HEK293T (cell line): Measurements from ENCODE around the gene CMTM4.

Source experiments
- ARNT ChIP-seq: fragments of 450-650 bp; IDR thresholded peaks from 2 replicates; pipeline ENCODE4 v1.6.1; 2017; ENCODE audit warnings: mild to moderate bottlenecking
- CTBP1 ChIP-seq: fragments of 450-650 bp; IDR thresholded peaks from 2 replicates; pipeline ENCODE4 v1.6.1; 2016; ENCODE audit warnings: borderline replicate concordance
- ELF4 ChIP-seq: fragments of 450-650 bp; IDR thresholded peaks from 2 replicates; pipeline ENCODE4 v1.6.1; 2017; ENCODE audit warnings: antibody characterized with exemption
- FOXM1 ChIP-seq: fragments of 450-650 bp; IDR thresholded peaks from 2 replicates; pipeline ENCODE4 v1.6.1; 2017; ENCODE audit warnings: mild to moderate bottlenecking, borderline replicate concordance
- HDGF ChIP-seq: fragments of 450-650 bp; IDR thresholded peaks from 2 replicates; pipeline ENCODE4 v1.6.1; 2017; ENCODE audit warnings: antibody characterized with exemption, borderline replicate concordance
- NFRKB ChIP-seq: fragments of 450-650 bp; IDR thresholded peaks from 2 replicates; pipeline ENCODE4 v1.6.1; 2016; ENCODE audit warnings: mild to moderate bottlenecking, moderate library complexity
- SUZ12 ChIP-seq: fragments of 450-650 bp; IDR thresholded peaks from 2 replicates; pipeline ENCODE4 v1.6.1; 2016; ENCODE audit warnings: mild to moderate bottlenecking
- TARDBP ChIP-seq: fragments of 450-650 bp; IDR thresholded peaks from 2 replicates; pipeline ENCODE4 v1.6.1; 2016

- no peak for TF ChIP-seq TARDBP
- no peak for TF ChIP-seq ARNT
- no peak for TF ChIP-seq CTBP1
- TF ChIP-seq ELF4 = no peak
- no peak for TF ChIP-seq NFRKB
- TF ChIP-seq FOXM1 = no peak
- TF ChIP-seq HDGF = no peak
- no peak for TF ChIP-seq SUZ12
Observed at GRCh38 chr16:66692341-66692740, 4.2 kb downstream of the CMTM4 start.
